Activated gamma-delta T cell treated with anti-CD3 and anti-CD28 coated beads, Interleukin-2, amount 50 U/mL, for 16 hours (primary cell): ENCODE measurements around the gene GATAD2B.
"Not testable (repeated sequence)": the region's sequence is repeated elsewhere in the genome, so short reads cannot be mapped to it uniquely, and the experiment has no call there.

Experiments
- DNase-seq: peaks from one replicate; pipeline ENCODE4 v3.0.0-alpha.2; 2020; ENCODE audit warnings: low read depth

GATAD2B gene

GRCh38 chr1:153929981-153930948 is 7.5 kb upstream of the GATAD2B start:
- no peak for DNase-seq

GRCh38 chr1:153929426-153929825 is 6.7 kb upstream of the GATAD2B start:
- no peak for DNase-seq

- DNase-seq = no peak
Measured at GRCh38 chr1:153928791-153929341, 6.1 kb upstream of the GATAD2B start.

GRCh38 chr1:153928245-153928644 is 5.5 kb upstream of the GATAD2B start:
- DNase-seq = no peak

GRCh38 chr1:153926405-153926804 is 3.6 kb upstream of the GATAD2B start:
- no peak for DNase-seq

GRCh38 chr1:153922076-153922971 is 448 bp downstream of the GATAD2B start:
- peak; percentile 39 for DNase-seq

- DNase-seq = no peak
Measured at GRCh38 chr1:153921803-153922075, 1.0 kb downstream of the GATAD2B start.

- no peak for DNase-seq
Measured at GRCh38 chr1:153921080-153921802, 1.5 kb downstream of the GATAD2B start.

- no peak for DNase-seq
Measured at GRCh38 chr1:153919876-153920852, 2.6 kb downstream of the GATAD2B start.

- DNase-seq = no peak
Measured at GRCh38 chr1:153916297-153916696, 6.5 kb downstream of the GATAD2B start.

- no peak for DNase-seq
Measured at GRCh38 chr1:153912349-153912748, 10.4 kb downstream of the GATAD2B start.

GRCh38 chr1:153910560-153910959 is 12.2 kb downstream of the GATAD2B start:
- DNase-seq = not testable (repeated sequence)

- DNase-seq = no peak
Measured at GRCh38 chr1:153908071-153908470, 14.7 kb downstream of the GATAD2B start.

- DNase-seq = no peak
Measured at GRCh38 chr1:153907134-153907533, 15.6 kb downstream of the GATAD2B start.

GRCh38 chr1:153906396-153906795 is 16.4 kb downstream of the GATAD2B start:
- DNase-seq = no peak

- not testable (repeated sequence) for DNase-seq
Measured at GRCh38 chr1:153905908-153906307, 16.9 kb downstream of the GATAD2B start.

- DNase-seq = no peak
Measured at GRCh38 chr1:153903841-153904455, 18.8 kb downstream of the GATAD2B start.

- no peak for DNase-seq
Measured at GRCh38 chr1:153899509-153899908, 23.3 kb downstream of the GATAD2B start.

- not testable (repeated sequence) for DNase-seq
Measured at GRCh38 chr1:153895866-153896265, 26.9 kb downstream of the GATAD2B start.

- not testable (repeated sequence) for DNase-seq
Measured at GRCh38 chr1:153891042-153891441, 31.7 kb downstream of the GATAD2B start.
